ENCODE measurements around the gene SSR1.

GRCh38 chr6:7224731-7225130, 88.3 kb downstream of the SSR1 start:
- TF ChIP-seq, protein P1, sequence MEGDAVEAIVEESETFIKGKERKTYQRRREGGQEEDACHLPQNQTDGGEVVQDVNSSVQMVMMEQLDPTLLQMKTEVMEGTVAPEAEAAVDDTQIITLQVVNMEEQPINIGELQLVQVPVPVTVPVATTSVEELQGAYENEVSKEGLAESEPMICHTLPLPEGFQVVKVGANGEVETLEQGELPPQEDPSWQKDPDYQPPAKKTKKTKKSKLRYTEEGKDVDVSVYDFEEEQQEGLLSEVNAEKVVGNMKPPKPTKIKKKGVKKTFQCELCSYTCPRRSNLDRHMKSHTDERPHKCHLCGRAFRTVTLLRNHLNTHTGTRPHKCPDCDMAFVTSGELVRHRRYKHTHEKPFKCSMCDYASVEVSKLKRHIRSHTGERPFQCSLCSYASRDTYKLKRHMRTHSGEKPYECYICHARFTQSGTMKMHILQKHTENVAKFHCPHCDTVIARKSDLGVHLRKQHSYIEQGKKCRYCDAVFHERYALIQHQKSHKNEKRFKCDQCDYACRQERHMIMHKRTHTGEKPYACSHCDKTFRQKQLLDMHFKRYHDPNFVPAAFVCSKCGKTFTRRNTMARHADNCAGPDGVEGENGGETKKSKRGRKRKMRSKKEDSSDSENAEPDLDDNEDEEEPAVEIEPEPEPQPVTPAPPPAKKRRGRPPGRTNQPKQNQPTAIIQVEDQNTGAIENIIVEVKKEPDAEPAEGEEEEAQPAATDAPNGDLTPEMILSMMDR (IDR thresholded peaks at IDR 0.05): no peak
- no peak for TF ChIP-seq POLR2A (IDR thresholded peaks at IDR 0.05)

Data from esophagus squamous epithelium (tissue), 4 donors.